B cell (primary cell): ENCODE data around the gene TBC1D22A. TPM values are rescaled to one million over a fixed set of nuclear protein-coding genes. Genes with fewer than 3 reads are reported as not detected.

Source experiments
- ATAC-seq: fragments of 200-7000 bp; cut with Tn5 transposase; one replicate; pipeline ENCODE4 v1.10.0; 2021; ENCODE audit warnings: low read depth, mild to moderate bottlenecking, moderate number of reproducible peaks, moderate library complexity
- CTCF ChIA-PET: fragments of 350-600 bp; sonication (Branson Sonifier 250); formaldehyde crosslinking; loops from one replicate; lab custom pipeline; 2021; ENCODE audit warnings: antibody characterized with exemption, inconsistent platforms; lab: Charles Lee
- POLR2A ChIA-PET: fragments of 350-600 bp; sonication (Branson Sonifier 250); formaldehyde crosslinking; loops from one replicate; lab custom pipeline; 2021; ENCODE audit warnings: antibody characterized with exemption; lab: Charles Lee
- DNase-seq: peaks from one replicate; pipeline ENCODE4 v3.0.0; 2013
- H2AFZ ChIP-seq: 2 replicates; pipeline ENCODE4 v1.6.1; 2012; ENCODE audit warnings: mild to moderate bottlenecking, low read depth, low read length; ENCODE audit not compliant: insufficient read depth, poor library complexity, severe bottlenecking
- H3K27ac ChIP-seq, 2 donors: 1 replicate in 1 of 2; 2 replicates in 1 of 2; pipeline ENCODE4 v1.5.1; 2012 to 2013; ENCODE audit warnings: low read length in 2 of 2, mild to moderate bottlenecking in 2 of 2, moderate library complexity in 1 of 2
- H3K27me3 ChIP-seq, 4 experiments: fragments of 200-600 bp in 1 of 4; sonication (generic) in 1 of 4; replicated peaks in 1 of 4; 1 replicate in 2 of 4; 2 replicates in 2 of 4; pipeline versions ENCODE4 v1.6.1 to v1.7.0; 2013 to 2016; ENCODE audit warnings: low read length in 3 of 4, mild to moderate bottlenecking in 2 of 4, mixed read lengths in 1 of 4, moderate library complexity in 1 of 4; ENCODE audit not compliant: insufficient read depth in 4 of 4, control insufficient read depth in 3 of 4; ENCODE audit errors: control extremely low read depth in 1 of 4
- H3K36me3 ChIP-seq, 2 experiments: replicated peaks in 1 of 2; 1 replicate in 1 of 2; 2 replicates in 1 of 2; pipeline versions ENCODE4 v1.6.1 to v1.7.1; 2013; ENCODE audit warnings: low read length in 1 of 2; ENCODE audit not compliant: insufficient read depth in 2 of 2, control insufficient read depth in 1 of 2; ENCODE audit errors: control extremely low read depth in 1 of 2, extremely low read depth in 1 of 2
- H3K4me1 ChIP-seq, 2 donors: fragments of 200-600 bp in 1 of 2; sonication (generic) in 1 of 2; 1 replicate in 1 of 2; 2 replicates in 1 of 2; pipeline versions ENCODE4 v1.5.1 to v1.6.1; 2013 to 2017; ENCODE audit warnings: low read length in 2 of 2; ENCODE audit not compliant: control insufficient read depth in 2 of 2, insufficient read depth in 2 of 2
- H3K4me2 ChIP-seq: replicated peaks from 2 replicates; pipeline ENCODE3; 2012; ENCODE audit warnings: mild to moderate bottlenecking, low read depth, low read length; ENCODE audit not compliant: poor library complexity, severe bottlenecking
- H3K4me3 ChIP-seq, 5 experiments: fragments of 200-600 bp in 1 of 5; sonication (generic) in 1 of 5; 1 replicate in 3 of 5; 2 replicates in 2 of 5; pipeline versions ENCODE4 v1.5.1 to v1.7.0; 2011 to 2016; ENCODE audit warnings: low read length in 4 of 5, mild to moderate bottlenecking in 4 of 5, low read depth in 2 of 5, control low read depth in 1 of 5, moderate library complexity in 1 of 5; ENCODE audit not compliant: insufficient read depth in 1 of 5; ENCODE audit errors: control extremely low read depth in 1 of 5, extremely low read depth in 1 of 5
- H3K79me2 ChIP-seq: fragments of 200-600 bp; sonication (generic); one replicate; pipeline ENCODE4 v1.6.0; 2016; ENCODE audit warnings: low read length; ENCODE audit not compliant: control insufficient read depth, insufficient read depth
- H3K9ac ChIP-seq: fragments of 200-600 bp; sonication (generic); 2 replicates; pipeline ENCODE4 v1.6.1; 2017; ENCODE audit warnings: mild to moderate bottlenecking, low read length, moderate library complexity
- H3K9me3 ChIP-seq, 3 donors: one replicate each; pipeline versions ENCODE4 v1.6.1 to v1.7.1; 2013; ENCODE audit warnings: low read length in 2 of 3; ENCODE audit not compliant: control insufficient read depth in 2 of 3, insufficient read depth in 1 of 3; ENCODE audit errors: control extremely low read depth in 1 of 3
- H4K20me1 ChIP-seq: 2 replicates; pipeline ENCODE4 v1.6.0; 2012; ENCODE audit warnings: mild to moderate bottlenecking, low read length; ENCODE audit not compliant: insufficient read depth, control insufficient read depth, poor library complexity, severe bottlenecking
- H3K27ac Mint-ChIP-seq: one replicate; pipeline ENCODE4 v1.8.0; 2021; ENCODE audit warnings: mixed read lengths
- H3K27me3 Mint-ChIP-seq: one replicate; pipeline ENCODE4 v1.8.0; 2021; ENCODE audit warnings: mixed read lengths
- H3K4me1 Mint-ChIP-seq: one replicate; pipeline ENCODE4 v1.8.0; 2021; ENCODE audit warnings: mixed read lengths
- H3K4me3 Mint-ChIP-seq: one replicate; pipeline ENCODE4 v1.8.0; 2021; ENCODE audit warnings: mixed read lengths
- H3K9me3 Mint-ChIP-seq: one replicate; pipeline ENCODE4 v1.8.0; 2022; ENCODE audit warnings: mixed read lengths; ENCODE audit not compliant: insufficient read depth
- EZH2 ChIP-seq: IDR thresholded peaks from 2 replicates; pipeline ENCODE4 v1.6.1; 2012; ENCODE audit warnings: borderline replicate concordance, low read depth, mild to moderate bottlenecking, moderate library complexity, low read length; ENCODE audit not compliant: insufficient read depth, poor library complexity, severe bottlenecking
- WGBS: methylation state at CpG from one replicate; pipeline ENCODE4 v1.1.5; 2013; ENCODE audit warnings: missing lambda C conversion rate; ENCODE audit not compliant: insufficient coverage; 5-methylcytosine and 5-hydroxymethylcytosine counted together
- intact Hi-C: fragments of 100-400 bp; cut with micrococcal nuclease; formaldehyde crosslinking; loops from one replicate; pipeline ENCODE4 v1.10.0; 2022
- polyA plus RNA-seq: library from polyadenylated mRNA; depleted of rRNA; stranded (reverse); fragments of >200 nt; gene quantifications from 2 replicates; pipeline ENCODE4 v1.2.3, GENCODE V29; 2012
- total RNA-seq, 2 donors: library from RNA; stranded (reverse); fragments of 120-200 nt in 1 of 2; gene quantifications; 1 replicate in 1 of 2; 2 replicates in 1 of 2; pipeline versions ENCODE4 v1.2.3 to v1.2.4, GENCODE V29; 2013 to 2022
- TF ChIP-seq, protein P1 (sequence below): fragments of 200-600 bp; IDR thresholded peaks from one replicate; pipeline ENCODE4 v1.8.0; 2022; ENCODE audit warnings: antibody characterized with exemption, mild to moderate bottlenecking

The TBC1D22A gene
- total and polyA plus RNA-seq, 2 donors (not counting 1 experiment from before 2014, with no cell fraction given) = 73.8 to 128 TPM

DNA sequence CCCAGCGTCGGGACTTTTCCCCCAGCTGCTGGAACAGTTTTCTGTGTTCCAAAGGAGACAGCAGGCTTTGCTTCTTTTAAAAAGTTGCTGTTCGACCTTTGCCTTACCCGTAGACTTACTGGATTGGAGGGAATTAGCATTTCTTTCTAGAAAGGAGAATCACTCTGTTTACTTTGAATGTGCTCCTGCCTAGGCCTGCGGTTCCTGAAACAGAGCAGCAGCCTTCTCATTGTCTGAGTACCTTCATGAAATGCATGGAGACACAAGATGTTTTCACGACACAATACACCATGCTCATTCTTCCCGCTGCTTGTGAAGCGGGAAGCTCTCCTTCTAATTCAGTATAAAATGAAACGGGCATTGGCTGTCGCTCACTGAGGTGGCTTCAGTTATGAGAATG is 196.2 kb downstream of the TBC1D22A start:
- 94% methylated on average over 7 of the region's 10 CpGs for WGBS
- Mint-ChIP-seq H3K9me3 (no peaks in the 10 kb centered on the region), H3K4me3 (no peak overlapping the region), H3K4me1 (peaks cover 4% of the 10 kb centered on the region), H3K27ac (no peak overlapping the region), H3K27me3 (no peaks in the 10 kb centered on the region)
- peaks cover 90% of the 10 kb centered on the region for H4K20me1 ChIP-seq
- ChIA-PET POLR2A (no interaction called here), CTCF (no interaction called here)
- peaks cover 0 to 50% of the 10 kb centered on the region in 2 experiments for H3K36me3 ChIP-seq
- TF ChIP-seq, protein P1, sequence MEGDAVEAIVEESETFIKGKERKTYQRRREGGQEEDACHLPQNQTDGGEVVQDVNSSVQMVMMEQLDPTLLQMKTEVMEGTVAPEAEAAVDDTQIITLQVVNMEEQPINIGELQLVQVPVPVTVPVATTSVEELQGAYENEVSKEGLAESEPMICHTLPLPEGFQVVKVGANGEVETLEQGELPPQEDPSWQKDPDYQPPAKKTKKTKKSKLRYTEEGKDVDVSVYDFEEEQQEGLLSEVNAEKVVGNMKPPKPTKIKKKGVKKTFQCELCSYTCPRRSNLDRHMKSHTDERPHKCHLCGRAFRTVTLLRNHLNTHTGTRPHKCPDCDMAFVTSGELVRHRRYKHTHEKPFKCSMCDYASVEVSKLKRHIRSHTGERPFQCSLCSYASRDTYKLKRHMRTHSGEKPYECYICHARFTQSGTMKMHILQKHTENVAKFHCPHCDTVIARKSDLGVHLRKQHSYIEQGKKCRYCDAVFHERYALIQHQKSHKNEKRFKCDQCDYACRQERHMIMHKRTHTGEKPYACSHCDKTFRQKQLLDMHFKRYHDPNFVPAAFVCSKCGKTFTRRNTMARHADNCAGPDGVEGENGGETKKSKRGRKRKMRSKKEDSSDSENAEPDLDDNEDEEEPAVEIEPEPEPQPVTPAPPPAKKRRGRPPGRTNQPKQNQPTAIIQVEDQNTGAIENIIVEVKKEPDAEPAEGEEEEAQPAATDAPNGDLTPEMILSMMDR = no peak
- TF ChIP-seq EZH2 = no peak
- H3K4me2 ChIP-seq = no peak overlapping the region
- no peaks in the 10 kb centered on the region for H3K4me1 ChIP-seq
- H3K9me3 ChIP-seq = no peaks in the 10 kb centered on the region
- no peak overlapping the region for H3K9ac ChIP-seq
- no peaks in the 10 kb centered on the region for H3K27me3 ChIP-seq
- no peak overlapping the region for H2AFZ ChIP-seq
- H3K4me3 ChIP-seq = no peak overlapping the region
- H3K27ac ChIP-seq = no peak overlapping the region
- no peak for DNase-seq
- ATAC-seq = no peak
- peaks cover 93% of the 10 kb centered on the region for H3K79me2 ChIP-seq
- intact Hi-C loops = no loop called here

DNA sequence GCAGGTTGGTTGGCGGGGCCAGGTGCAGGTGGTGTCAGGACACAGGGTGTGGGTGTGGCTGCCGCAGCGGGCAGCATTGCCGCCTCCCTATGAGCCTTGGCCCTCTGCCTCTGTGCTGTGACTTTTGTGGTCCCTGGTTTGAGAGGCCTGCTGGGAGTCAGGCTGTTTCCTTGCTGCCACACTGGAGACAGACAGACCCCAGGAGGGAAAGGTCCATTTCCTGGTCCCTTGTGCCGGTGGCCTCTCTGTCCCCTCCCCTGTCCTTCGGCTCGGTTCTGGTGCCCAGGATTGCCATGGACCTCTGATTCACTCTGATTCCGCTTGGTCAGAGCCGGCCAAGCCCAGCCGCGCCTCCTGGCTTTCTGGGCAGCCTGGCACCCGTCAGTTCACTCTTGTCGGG is 196.9 kb downstream of the TBC1D22A start:
- no peak overlapping the region for H3K4me3 Mint-ChIP-seq
- no peaks in the 10 kb centered on the region for H3K27me3 Mint-ChIP-seq
- H3K4me3 ChIP-seq = no peak overlapping the region
- H3K4me2 ChIP-seq = no peak overlapping the region
- peaks cover 0 to 47% of the 10 kb centered on the region in 2 experiments for H3K36me3 ChIP-seq
- no peak overlapping the region for H3K9ac ChIP-seq
- TF ChIP-seq, protein P1 = no peak
- TF ChIP-seq EZH2 = no peak
- no peaks in the 10 kb centered on the region for H3K9me3 ChIP-seq
- intact Hi-C loops = no loop called here
- CTCF ChIA-PET = no interaction called here
- no peaks in the 10 kb centered on the region for H3K9me3 Mint-ChIP-seq
- H3K4me1 ChIP-seq = no peaks in the 10 kb centered on the region
- DNase-seq (no peak), ATAC-seq (no peak)
- POLR2A ChIA-PET = no interaction called here
- peaks cover 92% of the 10 kb centered on the region for H3K79me2 ChIP-seq
- no peak overlapping the region for H3K27ac ChIP-seq
- H3K27me3 ChIP-seq = no peaks in the 10 kb centered on the region
- no peak overlapping the region for H3K27ac Mint-ChIP-seq
- no peak overlapping the region for H2AFZ ChIP-seq
- peaks cover 90% of the 10 kb centered on the region for H4K20me1 ChIP-seq
- H3K4me1 Mint-ChIP-seq = peaks cover 4% of the 10 kb centered on the region
- 84% methylated on average over 13 of the region's 13 CpGs for WGBS
